GM20000 (cell line): ENCODE results near the gene ZNF248.
"Not testable (repeated sequence)": the region's sequence is repeated elsewhere in the genome, so short reads cannot be mapped to it uniquely, and the experiment has no call there.

Source experiments
- DNase-seq: peaks from one replicate; pipeline ENCODE4 v3.0.0; 2012; ENCODE audit warnings: low spot score
- TF ChIP-seq, protein P1 (sequence below): IDR thresholded peaks from 2 replicates; pipeline ENCODE4 v1.5.1; 2012; ENCODE audit warnings: mild to moderate bottlenecking, control low read depth; ENCODE audit errors: extremely low read depth, missing control alignments

The ZNF248 gene

DNA sequence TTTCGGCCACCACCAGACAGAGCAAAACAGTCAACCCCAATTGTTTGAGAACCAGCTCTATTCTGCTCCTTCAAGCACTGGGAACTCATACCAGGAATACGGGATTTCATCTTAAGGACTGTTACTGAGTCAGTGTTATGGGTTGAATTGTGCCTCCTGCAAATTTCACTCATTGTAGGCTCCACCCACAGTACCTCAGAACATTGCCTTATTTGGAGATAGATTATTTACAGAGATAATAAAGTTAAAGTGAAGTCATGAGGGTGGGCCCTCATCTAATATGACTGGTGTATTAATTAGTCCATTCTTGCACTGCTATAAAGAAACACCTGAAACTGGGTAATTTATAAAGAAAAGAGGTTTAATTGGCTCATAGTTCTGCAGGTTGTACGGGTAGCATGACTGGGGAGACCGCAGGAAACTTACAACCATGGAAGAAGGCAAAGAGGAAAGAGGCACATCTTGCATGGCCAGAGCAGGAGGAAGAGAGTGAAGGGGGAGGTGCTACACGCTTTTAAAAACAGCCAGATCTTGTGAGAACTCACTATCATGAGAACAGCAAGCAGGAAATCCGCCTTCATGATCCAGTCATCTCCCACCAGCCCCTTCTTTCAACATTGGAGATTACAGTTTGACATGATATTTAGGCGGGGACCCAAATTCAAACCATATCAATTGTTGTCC is 14.3 kb upstream of the ZNF248 start:
- TF ChIP-seq, protein P1, sequence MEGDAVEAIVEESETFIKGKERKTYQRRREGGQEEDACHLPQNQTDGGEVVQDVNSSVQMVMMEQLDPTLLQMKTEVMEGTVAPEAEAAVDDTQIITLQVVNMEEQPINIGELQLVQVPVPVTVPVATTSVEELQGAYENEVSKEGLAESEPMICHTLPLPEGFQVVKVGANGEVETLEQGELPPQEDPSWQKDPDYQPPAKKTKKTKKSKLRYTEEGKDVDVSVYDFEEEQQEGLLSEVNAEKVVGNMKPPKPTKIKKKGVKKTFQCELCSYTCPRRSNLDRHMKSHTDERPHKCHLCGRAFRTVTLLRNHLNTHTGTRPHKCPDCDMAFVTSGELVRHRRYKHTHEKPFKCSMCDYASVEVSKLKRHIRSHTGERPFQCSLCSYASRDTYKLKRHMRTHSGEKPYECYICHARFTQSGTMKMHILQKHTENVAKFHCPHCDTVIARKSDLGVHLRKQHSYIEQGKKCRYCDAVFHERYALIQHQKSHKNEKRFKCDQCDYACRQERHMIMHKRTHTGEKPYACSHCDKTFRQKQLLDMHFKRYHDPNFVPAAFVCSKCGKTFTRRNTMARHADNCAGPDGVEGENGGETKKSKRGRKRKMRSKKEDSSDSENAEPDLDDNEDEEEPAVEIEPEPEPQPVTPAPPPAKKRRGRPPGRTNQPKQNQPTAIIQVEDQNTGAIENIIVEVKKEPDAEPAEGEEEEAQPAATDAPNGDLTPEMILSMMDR = no peak
- no peak for DNase-seq

GRCh38 chr10:37871143-37871542 is 13.7 kb upstream of the ZNF248 start:
- no peak for DNase-seq
- TF ChIP-seq, protein P1 = no peak

- no peak for DNase-seq
- TF ChIP-seq, protein P1 = no peak
Observed at GRCh38 chr10:37868796-37869195, 11.4 kb upstream of the ZNF248 start.

GRCh38 chr10:37865957-37866803 is 8.8 kb upstream of the ZNF248 start:
- TF ChIP-seq, protein P1 = no peak
- no peak for DNase-seq

DNA sequence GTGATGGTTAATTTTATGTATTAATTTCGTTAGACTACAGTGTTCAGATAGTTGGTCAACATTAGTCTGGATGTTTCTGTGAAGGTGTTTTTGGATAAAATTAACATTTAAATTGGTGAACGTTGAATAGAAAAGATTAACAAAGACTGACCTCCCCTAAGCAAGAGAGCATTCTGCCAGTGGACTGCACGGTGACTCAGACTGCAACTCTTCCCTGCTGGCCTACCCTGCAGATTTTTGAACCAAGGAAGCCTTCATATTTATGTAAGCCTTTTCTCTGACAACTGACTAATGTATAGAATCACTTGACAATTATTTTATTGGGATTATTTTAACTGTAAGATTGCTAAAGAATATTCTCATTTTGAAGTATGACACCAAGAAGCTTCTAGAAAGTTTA is 7.9 kb upstream of the ZNF248 start:
- no peak for DNase-seq
- TF ChIP-seq, protein P1 = no peak

DNA sequence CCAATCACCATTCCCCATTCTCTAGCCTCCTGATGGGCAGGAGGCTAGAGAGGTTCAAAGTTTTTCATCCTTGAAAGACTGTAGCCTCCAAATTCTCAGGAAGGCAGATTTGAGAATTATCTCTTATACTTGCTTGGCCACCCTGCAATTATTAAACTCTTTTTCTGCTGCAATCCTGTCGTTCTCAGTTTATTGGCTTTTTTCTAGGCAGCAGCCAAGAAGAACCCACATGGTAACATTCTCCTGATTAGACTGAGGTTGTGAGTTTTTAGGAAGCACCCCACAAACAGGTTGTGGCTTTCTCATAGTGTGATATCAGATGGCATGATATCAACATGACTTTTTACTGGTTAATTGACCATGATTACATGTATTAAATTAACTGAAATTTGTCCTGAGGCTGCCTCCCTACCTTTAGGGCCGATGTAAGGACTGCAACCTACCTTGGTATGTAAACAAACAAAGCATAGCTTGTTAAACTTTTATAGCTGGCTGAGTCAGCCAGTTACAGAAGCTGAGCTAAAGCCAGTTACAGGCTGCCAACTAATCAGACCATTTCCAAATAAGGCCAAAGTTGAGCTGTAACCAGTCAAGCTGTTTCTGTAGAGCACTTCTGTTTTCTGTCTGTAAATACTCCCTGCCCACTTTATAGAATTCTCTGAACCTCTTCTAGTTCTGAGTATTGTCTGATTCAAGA is 3.2 kb upstream of the ZNF248 start:
- TF ChIP-seq, protein P1 = no peak
- DNase-seq = no peak

DNA sequence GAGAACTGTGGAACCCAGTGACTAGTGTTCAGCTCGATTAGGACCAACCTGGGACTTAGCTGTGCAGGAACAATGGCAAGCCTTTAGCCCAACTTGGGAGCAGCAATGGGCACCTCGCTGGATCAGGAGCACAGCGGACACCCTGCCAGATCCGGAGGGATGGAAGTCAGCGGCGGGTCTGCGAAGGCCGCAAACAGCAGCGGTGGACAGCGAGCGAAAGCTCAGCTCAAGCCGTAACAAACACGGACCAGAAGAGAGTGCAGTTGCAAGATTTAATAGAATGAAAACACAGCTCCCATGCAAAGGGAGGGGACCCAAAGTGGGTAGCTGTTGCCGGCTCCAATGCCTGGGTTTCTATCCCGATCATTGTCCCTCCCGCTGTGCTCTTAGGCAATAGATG is 1.9 kb upstream of the ZNF248 start:
- not testable (repeated sequence) for DNase-seq
